Measurements from ENCODE around the gene TRAPPC1.

The TRAPPC1 gene

DNA sequence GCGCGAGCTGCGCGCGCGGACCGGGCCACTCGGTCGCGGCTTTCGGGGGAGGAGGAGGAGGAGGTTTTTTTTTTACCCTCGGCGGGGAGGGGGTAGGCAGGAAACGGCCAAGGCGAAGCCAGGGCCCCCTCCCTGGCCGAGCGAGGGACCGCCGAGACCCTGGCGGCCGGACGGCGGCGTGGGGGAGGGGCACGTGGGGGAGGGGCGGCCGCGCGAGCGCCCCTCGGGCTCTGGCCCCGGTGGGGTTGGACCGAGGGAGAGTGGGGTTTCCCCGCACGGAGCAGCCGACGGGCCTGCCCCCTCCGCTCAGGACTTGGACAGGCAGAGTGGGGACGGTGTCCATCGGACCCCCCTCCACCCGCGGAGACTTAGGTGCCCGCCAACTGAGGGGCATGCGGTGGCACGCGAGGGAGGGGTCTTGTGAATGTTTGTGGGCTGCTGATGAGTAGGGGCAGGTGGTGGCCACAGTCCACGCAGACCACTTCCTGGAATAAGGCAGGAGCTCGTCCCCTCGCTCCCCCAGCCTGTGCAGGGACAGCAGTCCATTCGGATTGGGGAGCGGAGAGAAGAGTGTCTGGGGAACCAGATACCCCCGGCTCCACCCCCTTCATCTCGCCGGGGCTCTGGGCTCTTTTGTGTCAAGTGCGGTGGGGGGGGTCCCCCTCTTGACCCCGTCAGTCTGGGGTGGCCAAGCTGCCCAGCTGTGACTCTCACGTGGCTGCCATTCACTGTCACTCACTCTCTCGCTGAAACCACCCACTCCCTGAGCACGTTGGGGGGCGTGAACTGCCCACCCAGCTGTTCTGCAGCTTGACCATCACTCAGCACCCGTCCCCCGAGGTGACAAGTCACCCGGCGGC is 46.1 kb downstream of the TRAPPC1 start:
- Mint-ChIP-seq H3K27me3 (no peaks in the 10 kb centered on the region), H3K4me3 (no peak overlapping the region), H3K27ac (no peak overlapping the region), H3K4me1 (ENCODE audit: low read depth) (no peaks in the 10 kb centered on the region), H3K36me3 (ENCODE audit: low read depth) (peaks cover 18% of the 10 kb centered on the region), H3K9me3 (no peaks in the 10 kb centered on the region)
- intact Hi-C loops (cut with micrococcal nuclease), result loop anchor here (5.0 kb wide), 1 partner anchor 47 kb away; the partner anchor contains the start of genes CNTROB and TRAPPC1

DNA sequence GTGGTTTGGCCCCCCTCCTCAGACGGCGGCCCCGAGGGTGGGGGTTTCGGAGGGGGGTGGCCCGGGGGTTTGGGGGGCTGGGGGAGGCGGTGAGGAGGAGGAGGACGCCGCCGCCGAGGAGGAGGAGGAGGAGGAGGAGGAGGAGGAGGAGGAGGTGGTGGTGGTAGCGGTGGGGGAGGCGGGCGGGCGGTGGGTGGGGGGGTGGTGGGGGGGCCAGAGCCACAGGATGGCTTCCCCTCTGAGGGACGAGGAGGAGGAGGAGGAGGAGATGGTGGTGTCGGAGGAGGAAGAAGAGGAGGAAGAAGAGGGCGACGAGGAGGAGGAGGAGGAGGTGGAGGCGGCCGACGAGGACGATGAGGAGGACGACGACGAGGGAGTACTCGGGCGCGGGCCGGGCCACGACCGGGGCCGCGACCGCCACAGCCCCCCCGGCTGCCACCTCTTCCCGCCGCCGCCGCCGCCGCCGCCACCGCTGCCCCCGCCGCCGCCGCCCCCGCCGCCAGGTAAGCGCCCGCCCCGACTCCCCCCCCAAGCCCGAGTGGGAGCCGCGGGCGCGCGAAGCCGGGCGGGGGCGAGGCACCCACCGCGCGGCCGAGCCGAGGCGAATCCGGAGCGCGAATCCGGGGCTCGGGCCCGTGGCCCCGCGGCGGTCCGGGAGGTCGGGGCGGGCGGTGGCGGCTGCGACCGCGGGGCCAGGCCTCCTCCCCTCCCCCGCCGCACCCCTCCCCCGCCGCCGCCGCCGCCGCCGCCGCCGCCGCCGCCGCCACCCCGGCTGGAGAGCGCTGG is 47.0 kb downstream of the TRAPPC1 start:
- intact Hi-C loops (cut with micrococcal nuclease), result loop anchor here (5.0 kb wide), 1 partner anchor 48 kb away; the partner anchor contains the start of genes CNTROB and TRAPPC1
- peaks cover 10% of the 10 kb centered on the region for H3K36me3 Mint-ChIP-seq (ENCODE audit: low read depth)
- peak overlapping the region; percentile 60 for H3K27ac Mint-ChIP-seq
- H3K9me3 Mint-ChIP-seq, result no peaks in the 10 kb centered on the region
- H3K27me3 Mint-ChIP-seq, result no peaks in the 10 kb centered on the region
- no peaks in the 10 kb centered on the region for H3K4me1 Mint-ChIP-seq (ENCODE audit: low read depth)
- peak overlapping the region; percentile 75 for H3K4me3 Mint-ChIP-seq

DNA sequence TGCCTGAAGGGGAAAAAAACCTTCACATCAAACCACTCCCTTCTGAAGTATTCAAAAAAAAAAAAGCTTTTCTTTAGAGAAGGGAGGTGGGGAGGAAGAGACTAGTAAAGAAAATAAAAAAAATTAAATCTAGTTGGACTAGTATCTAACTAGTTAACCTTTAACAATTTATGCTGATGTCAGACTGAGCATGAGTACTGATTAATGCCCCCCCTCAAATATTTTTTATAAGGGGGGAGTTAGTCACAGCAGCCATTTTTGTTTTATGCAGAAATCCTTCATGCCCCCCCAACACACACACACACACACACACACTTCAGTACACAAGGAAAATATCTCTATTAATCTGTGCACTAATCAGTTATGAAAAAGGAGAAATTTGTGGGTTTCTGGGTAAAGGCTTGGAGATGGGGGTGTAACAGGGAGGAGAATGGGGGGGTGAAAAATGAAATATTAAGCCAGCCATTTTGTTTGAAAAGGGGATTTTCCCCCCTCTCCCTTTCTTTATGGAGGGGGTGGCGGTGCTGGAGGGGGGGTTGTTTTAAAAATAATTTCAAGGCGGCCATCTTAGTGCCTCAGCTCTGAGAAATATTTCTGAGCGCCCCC is 47.9 kb downstream of the TRAPPC1 start:
- intact Hi-C loops (cut with micrococcal nuclease), result no loop called here
- Mint-ChIP-seq H3K27ac (peak overlapping the region; percentile 60), H3K4me3 (peak overlapping the region; percentile 39), H3K4me1 (ENCODE audit: low read depth) (no peaks in the 10 kb centered on the region), H3K27me3 (no peaks in the 10 kb centered on the region), H3K36me3 (ENCODE audit: low read depth) (peaks cover 6% of the 10 kb centered on the region), H3K9me3 (no peaks in the 10 kb centered on the region)

DNA sequence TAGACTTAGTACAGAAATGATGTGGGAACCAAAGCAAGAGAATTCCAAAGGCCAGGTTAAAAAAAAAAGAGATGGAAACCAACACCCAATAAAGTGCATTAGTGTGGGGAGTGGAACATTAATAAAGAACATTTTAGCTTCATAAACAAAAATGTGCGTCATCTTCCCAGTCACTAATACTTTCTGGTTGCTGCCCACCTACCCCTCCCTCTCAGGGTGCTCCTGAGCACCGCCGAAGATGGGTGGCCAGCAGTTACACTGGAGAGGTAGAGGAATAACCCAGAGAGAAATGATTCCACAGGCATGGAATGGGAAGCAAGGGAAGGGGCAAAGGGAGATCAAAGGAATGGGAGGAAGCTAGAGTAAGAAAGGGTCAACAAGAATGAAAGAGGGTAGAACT is 49.1 kb downstream of the TRAPPC1 start:
- H3K27me3 Mint-ChIP-seq, result no peaks in the 10 kb centered on the region
- no peak overlapping the region for H3K4me3 Mint-ChIP-seq
- H3K36me3 Mint-ChIP-seq (ENCODE audit: low read depth), result peaks cover 6% of the 10 kb centered on the region
- H3K9me3 Mint-ChIP-seq, result no peaks in the 10 kb centered on the region
- intact Hi-C loops (cut with micrococcal nuclease), result no loop called here
- H3K4me1 Mint-ChIP-seq (ENCODE audit: low read depth), result no peaks in the 10 kb centered on the region
- H3K27ac Mint-ChIP-seq, result no peak overlapping the region

DNA sequence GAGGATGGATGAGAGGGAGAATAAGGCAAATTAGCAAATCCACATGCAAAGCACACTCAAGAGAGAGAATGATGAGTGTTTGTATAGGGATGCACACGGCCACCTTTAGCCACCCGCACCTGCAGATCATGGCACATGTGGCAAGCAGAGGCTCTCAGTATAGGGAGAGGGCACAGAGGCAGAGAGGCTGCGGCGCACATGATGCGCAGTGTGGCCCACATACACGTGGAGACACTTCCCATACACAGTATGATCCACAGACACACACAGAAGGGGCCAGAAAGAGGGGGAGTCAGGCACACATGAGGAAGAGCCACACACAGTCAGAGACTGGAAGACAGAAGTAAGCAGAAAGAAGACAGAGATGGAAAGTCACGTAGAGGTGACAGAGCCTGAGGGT is 49.7 kb downstream of the TRAPPC1 start:
- Mint-ChIP-seq H3K27me3 (no peaks in the 10 kb centered on the region), H3K4me3 (no peak overlapping the region), H3K27ac (no peak overlapping the region), H3K9me3 (no peaks in the 10 kb centered on the region), H3K36me3 (ENCODE audit: low read depth) (peaks cover 6% of the 10 kb centered on the region), H3K4me1 (ENCODE audit: low read depth) (no peaks in the 10 kb centered on the region)
- intact Hi-C loops (cut with micrococcal nuclease), result no loop called here

DNA sequence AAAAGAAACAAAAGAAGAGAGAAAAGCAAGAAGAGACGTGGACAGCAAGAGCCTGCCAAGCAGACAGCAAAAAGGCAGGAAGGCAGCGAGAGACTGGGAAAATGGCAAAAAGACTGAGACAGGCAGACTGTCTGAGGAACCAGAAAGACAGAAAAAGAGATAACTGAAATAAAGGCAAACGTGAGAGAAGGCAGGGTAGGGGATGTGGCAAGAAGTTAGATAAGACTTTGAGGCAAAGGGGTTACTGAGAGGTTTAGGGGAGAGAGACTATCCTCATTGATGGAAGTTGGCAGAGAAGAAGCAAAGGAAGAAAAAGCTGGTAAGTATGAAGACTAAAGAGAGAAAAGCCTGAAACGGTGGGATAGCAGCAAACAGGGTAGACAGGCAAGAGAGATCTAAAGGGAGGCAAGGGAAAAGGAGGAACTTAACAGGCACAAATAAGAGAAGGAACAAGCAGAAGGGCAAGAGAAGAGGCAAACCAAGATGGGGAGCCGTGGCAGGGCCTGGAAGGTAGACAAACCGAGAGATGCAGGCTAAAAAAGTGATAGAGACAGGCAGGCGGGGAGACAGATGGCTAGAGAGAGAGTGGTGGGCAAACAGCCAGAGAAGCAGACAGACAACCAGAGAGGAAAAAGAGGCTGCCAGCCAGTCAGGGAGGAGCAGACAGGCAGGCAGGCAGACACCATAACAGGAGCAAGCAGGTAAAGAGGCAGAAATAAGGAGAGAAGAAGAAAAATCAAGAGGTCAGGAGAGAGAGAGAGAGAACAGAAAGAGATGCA is 50.3 kb downstream of the TRAPPC1 start:
- no peak overlapping the region for H3K4me3 Mint-ChIP-seq
- no peaks in the 10 kb centered on the region for H3K27me3 Mint-ChIP-seq
- H3K4me1 Mint-ChIP-seq (ENCODE audit: low read depth), result peaks cover 3% of the 10 kb centered on the region
- intact Hi-C loops (cut with micrococcal nuclease), result no loop called here
- no peaks in the 10 kb centered on the region for H3K9me3 Mint-ChIP-seq
- H3K27ac Mint-ChIP-seq, result no peak overlapping the region
- H3K36me3 Mint-ChIP-seq (ENCODE audit: low read depth), result peaks cover 6% of the 10 kb centered on the region
